GM18951 (cell line): Measurements from ENCODE around the gene MMP21.

Experiments
- POLR2A ChIP-seq: IDR thresholded peaks from 4 replicates; pipeline ENCODE4 v1.6.1; 2011; ENCODE audit warnings: mild to moderate bottlenecking; ENCODE audit not compliant: insufficient read length, insufficient read depth; ENCODE audit errors: extremely low read depth
- in situ Hi-C: fragments of 300-500 bp; cut with MboI; formaldehyde crosslinking; loops from one replicate; pipeline ENCODE4 v1.12.0; 2022; ENCODE audit warnings: low sequenced_read_pairs, mixed read lengths, inconsistent platforms; ENCODE audit not compliant: unreplicated experiment

MMP21 gene

DNA sequence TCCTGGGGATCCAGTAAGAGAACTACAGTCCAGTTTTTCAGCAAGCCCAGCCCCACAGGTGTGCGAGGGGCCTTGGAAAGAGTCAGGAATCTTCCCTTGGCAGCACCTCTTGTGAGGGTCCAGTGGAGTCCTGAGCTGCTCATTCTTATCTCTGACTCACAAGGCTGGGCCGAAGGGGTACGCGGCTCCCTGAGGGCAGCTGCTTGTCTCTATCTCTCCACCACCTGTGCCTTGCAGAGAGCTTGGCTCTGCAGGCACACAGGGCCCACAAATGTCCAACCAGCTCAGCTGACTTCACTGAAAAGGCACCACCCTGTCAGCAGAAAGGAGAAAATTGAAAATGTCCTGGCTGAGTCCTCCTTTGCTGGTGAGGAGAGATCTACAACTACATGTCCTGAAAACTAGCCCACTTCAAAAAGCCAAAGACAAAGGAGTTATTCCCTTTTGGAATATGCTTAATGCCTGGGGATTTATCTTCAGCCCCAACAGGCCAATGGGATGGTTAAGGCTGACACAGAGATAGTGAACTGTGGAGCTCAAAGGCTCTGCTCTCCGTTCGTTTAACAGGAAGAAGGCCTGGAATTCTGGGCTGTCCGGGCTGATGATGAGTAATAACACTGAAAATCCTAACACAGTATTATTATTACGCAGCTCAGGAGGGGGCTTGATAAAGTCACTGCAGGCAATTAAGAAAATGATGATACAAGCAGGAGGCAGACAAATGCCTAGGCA lies 24.0 kb upstream of the MMP21 start:
- in situ Hi-C loops, result no loop called here
- no peak for TF ChIP-seq POLR2A

GRCh38 chr10:125797994-125798662 lies 22.5 kb upstream of the MMP21 start:
- no peak for TF ChIP-seq POLR2A
- in situ Hi-C loops, result no loop called here

GRCh38 chr10:125797424-125797823 lies 21.8 kb upstream of the MMP21 start:
- in situ Hi-C loops, result no loop called here
- no peak for TF ChIP-seq POLR2A

GRCh38 chr10:125795637-125796190 lies 20.1 kb upstream of the MMP21 start:
- TF ChIP-seq POLR2A, result no peak

GRCh38 chr10:125795128-125795527 lies 19.5 kb upstream of the MMP21 start:
- TF ChIP-seq POLR2A, result no peak
- in situ Hi-C loops, result no loop called here

More at GRCh38 chr10:125795637-125796190, 20.1 kb upstream of the MMP21 start:
- in situ Hi-C loops, result no loop called here

DNA sequence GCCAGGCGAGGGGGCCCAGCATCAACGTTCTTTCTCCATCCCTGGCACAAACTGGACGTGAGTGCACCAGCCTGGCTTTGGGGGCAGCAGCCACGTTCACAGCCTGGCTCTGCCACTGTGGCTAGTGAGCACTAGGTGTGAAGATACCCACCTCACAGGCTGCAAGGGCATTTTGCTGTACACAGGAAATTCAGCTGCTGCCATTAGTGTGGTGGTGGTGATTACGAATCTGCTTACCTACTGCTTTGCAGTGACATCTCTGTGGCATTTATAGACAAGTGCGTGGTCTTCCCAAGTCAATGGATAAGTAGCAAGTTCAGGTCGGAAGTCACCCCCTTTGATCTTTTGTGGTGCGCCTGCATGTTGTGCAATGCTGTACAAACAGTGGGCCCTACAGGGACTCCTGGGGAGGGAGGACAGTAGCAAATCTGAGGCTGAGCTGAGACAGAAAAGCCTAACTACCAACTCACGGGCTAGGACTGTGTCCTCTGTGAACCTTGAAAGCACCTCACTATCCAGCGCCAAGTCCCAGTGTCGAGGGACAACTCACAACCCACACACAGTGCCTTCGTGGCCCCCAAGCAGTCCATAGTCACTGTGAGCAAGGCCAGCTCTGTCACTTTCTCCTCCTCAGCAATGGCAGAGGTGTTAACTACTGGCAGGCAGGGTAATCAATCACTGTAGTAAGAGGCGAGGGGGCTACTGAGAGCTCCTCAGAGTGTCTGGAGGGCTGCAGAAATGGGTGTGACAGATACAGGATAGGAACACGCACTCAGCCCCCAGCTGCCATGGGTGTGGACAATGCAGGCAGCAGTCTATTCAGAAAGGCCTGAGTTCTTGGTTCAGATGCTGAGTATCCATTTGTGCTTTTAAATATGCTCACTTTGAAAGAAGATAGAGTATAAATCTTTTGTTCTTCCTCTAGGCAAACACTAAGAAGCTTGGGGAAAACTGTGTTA lies 17.0 kb upstream of the MMP21 start:
- no peak for TF ChIP-seq POLR2A
- in situ Hi-C loops, result no loop called here

GRCh38 chr10:125788156-125789034 lies 12.8 kb upstream of the MMP21 start:
- in situ Hi-C loops, result no loop called here
- TF ChIP-seq POLR2A, result no peak

DNA sequence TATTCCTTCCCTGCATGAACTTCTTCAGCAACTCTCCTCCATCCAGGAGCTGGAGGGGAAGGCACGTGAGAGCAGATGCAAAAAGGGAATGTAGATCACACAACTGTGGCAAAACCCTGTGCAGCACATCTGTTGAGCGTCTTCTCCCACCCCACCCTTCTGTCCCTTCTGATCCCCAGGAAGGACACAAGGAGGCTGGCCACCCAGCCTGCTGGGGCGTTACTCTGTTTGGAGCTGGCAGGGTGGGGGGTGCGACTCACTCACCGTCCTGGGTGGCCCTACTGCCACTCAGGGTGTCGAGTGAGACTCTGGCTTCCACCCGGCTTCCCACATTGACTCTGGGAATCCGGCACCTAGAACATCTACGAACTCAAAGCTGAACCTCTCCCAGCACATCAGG lies 10.2 kb upstream of the MMP21 start:
- in situ Hi-C loops, result no loop called here
- TF ChIP-seq POLR2A, result no peak

DNA sequence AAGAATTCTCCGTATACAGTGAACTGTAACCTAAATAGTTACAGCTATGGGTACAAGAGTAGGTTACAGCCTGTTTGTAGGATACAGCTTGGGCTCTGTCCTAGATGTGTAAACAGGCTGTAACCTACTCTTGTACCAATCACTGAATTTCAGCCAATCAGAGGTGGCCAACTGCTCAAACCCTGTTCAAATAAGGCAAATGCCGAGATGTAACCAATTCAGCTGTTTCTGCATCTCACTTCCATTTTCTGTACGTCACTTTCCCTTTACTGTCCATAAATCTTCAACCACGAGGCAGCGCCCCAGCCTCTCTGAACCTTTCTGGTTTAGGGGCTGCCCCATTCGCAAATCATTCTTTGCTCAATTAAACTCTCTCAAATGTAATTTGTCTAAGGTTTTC lies 8.3 kb upstream of the MMP21 start:
- in situ Hi-C loops, result no loop called here

DNA sequence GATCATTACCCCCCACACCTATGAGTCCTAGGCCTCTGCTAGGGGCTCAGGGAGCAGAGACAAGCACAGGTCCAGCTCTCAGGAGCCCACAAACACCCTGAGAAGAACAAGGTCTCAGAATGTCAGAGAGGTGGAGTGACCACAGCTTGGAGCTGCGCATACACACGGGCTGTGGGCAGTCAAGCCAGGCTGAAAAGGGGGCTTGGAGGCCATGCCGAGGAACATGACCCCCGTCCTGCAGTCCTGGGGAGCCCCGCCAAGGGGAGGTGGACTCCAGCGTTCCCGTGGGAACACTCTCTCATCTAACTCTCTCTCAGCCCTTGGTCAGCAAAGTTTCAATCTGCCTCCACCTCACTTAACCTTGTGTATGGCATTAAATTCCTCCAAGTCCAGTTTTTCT lies 7.8 kb upstream of the MMP21 start:
- in situ Hi-C loops, result no loop called here
- no peak for TF ChIP-seq POLR2A

More for the DNA sequence above, 8.3 kb upstream of the MMP21 start:
- peak; percentile 14 for TF ChIP-seq POLR2A

DNA sequence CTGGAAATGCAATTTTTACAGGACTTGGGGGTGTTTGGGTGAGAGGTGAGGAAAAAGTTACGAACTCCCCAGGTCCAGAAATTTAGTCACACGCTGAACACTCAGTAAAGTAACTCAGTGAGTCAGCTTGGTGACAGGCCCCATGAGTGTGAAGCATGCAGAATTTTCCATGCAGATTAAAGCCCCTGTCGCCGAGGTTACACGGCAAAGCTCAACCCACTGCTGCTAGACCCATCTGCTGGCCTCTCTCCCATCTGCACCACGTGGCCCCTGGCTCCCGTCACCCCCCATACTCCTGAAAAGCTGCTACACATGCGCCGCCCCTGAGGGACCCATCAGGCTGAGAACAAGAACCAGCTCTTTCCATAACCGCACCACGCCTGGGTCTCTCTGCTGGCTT lies 7.0 kb upstream of the MMP21 start:
- in situ Hi-C loops, result no loop called here
- TF ChIP-seq POLR2A, result no peak

DNA sequence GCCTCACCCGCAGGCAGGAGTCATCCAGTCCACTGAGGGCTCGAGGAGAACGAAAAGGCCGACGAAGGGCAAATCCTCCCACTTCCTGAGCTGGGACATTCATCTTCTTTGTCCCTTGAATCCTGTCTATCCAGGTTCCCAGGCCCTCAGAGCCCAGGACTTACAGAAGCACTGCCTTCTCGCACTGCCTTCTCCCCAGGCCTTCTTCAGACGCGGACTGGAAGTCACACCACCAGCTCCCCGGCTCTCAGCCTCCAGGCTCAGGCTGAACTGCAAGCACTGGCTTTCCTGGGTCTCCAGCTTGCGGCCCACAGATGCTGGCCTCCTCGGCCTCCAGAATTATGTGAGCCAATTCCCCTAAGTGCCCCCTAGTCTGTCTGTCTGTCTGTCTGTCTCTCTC lies 6.4 kb upstream of the MMP21 start:
- no peak for TF ChIP-seq POLR2A
- in situ Hi-C loops, result no loop called here

DNA sequence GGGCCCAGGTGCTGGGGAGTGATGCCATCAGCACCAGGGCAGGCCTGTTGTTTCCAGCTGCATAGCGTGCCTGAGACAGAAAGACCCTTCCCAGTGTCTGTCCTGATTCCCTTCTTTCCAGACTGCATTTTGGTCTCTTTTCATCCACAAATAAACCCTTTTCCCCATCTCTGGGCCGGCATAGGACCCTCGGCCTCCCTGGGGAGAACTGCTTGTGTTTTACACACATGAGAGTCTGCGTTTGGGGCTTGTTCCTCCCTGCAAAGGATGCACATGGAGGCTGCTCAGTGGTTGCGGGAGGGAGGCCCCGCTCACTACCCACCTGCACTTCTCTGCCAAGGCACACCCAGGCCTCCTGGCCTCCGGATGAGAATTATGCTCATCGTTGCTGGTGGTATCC lies 5.8 kb upstream of the MMP21 start:
- no peak for TF ChIP-seq POLR2A
- in situ Hi-C loops, result no loop called here
